VCaP (cell line): Measurements from ENCODE around the gene ACTR3.

Experiments
- H3K27ac ChIP-seq: fragments of 450-650 bp; 2 replicates; pipeline ENCODE4 v1.5.1; 2017
- TF ChIP-seq, protein P1 (sequence below): fragments of 450-650 bp; conservative IDR thresholded peaks from 2 replicates; pipeline ENCODE4 v1.5.1; 2017; ENCODE audit warnings: mild to moderate bottlenecking, moderate library complexity

The ACTR3 gene

DNA sequence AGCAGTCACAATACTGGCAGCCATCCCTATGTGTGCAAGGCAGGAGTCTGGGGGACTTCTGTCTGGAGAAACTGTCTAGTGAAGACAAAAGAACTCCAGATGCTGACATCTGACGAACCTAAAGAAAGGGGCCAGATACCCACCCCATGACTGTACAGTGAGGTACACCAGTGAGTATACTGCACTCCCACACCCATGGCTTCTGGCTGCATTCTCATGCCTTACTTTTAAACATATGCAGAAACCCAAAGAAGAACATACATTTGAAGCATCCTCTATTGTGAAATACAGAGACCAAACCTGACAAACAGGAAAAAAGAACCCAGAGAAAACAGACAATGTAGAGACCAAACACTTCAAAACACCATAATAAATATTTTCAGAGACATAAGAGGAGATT lies 102.2 kb downstream of the ACTR3 start:
- H3K27ac ChIP-seq, result no peak overlapping the region
- TF ChIP-seq, protein P1, sequence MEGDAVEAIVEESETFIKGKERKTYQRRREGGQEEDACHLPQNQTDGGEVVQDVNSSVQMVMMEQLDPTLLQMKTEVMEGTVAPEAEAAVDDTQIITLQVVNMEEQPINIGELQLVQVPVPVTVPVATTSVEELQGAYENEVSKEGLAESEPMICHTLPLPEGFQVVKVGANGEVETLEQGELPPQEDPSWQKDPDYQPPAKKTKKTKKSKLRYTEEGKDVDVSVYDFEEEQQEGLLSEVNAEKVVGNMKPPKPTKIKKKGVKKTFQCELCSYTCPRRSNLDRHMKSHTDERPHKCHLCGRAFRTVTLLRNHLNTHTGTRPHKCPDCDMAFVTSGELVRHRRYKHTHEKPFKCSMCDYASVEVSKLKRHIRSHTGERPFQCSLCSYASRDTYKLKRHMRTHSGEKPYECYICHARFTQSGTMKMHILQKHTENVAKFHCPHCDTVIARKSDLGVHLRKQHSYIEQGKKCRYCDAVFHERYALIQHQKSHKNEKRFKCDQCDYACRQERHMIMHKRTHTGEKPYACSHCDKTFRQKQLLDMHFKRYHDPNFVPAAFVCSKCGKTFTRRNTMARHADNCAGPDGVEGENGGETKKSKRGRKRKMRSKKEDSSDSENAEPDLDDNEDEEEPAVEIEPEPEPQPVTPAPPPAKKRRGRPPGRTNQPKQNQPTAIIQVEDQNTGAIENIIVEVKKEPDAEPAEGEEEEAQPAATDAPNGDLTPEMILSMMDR, result no peak

DNA sequence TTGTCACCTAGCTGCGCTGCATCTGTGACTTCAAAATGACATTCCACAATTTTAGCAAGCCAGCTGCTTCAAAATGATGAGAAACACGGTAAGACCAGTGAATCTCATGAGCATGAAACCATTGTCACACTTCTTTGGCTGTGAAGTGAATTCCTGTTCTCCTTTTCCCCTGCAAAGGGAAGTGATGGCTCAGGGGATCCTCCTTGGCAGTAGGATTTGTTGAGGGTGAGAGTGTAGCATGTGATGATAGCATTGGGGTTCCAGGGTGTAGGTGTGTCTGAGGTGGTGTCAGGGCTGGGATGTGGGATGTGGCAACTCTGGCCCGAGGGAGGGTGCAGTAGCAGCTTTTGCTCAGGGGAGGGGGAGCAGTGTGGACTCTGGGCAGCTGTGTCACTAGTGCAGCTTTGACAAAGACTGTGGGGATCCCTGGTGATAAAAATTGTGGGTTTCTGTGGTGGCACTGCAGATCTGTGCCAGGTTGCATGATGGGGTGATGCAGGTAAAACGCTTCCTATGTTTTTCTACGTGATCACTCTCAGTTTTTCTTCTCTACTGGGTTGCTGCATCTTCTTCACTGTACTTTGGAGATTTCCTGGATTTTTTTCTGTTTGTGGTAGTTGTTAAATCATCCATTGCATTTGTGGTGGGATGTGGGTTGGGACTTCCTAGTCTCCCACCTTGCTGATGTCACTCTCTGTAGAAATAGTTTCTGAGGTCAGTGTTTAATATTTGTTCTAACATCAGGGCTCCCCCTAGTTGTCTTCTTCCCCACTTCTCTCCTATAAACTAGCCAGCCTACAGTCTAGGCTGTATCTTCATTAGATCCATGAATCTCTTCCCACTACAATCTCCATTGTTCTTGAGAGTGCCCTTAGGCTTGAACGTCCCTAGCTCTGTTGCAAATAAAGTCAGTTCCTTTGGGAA lies 107.0 kb downstream of the ACTR3 start:
- no peak overlapping the region for H3K27ac ChIP-seq
- TF ChIP-seq, protein P1, result no peak

- H3K27ac ChIP-seq, result no peak overlapping the region
- TF ChIP-seq, protein P1, result no peak
These were observed 111.3 kb downstream of the ACTR3 start for GRCh38 chr2:114001152-114001551.

GRCh38 chr2:114001937-114002336 lies 112.0 kb downstream of the ACTR3 start:
- H3K27ac ChIP-seq, result no peak overlapping the region
- TF ChIP-seq, protein P1, result no peak

- no peak overlapping the region for H3K27ac ChIP-seq
- TF ChIP-seq, protein P1, result no peak
These were observed 115.4 kb downstream of the ACTR3 start for GRCh38 chr2:114005110-114005783.

DNA sequence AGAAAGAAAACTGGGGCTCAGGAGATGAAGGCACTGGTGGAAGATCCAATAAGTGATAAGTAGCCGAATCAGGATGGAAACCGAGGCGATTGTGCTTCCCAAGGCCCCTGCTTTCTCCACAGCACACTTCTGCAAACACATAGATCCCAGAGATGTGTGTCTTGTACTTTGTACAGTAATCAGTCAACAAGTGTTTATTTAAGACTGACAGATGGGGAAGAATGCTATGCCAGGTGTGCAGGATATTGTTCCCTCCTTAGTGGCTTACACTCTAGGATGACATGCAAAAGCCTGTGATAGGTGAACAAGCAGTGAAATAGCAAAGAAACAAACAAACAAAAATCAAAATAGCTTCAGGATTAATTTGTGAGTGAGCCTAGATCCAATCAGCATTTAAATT lies 116.6 kb downstream of the ACTR3 start:
- H3K27ac ChIP-seq, result no peak overlapping the region
- TF ChIP-seq, protein P1, result no peak

- TF ChIP-seq, protein P1, result no peak
- H3K27ac ChIP-seq, result no peak overlapping the region
These were observed 117.5 kb downstream of the ACTR3 start for GRCh38 chr2:114007436-114007835.
